GM10248 (cell line): Measurements from ENCODE around the gene IMP3.
"Not testable (repeated sequence)": the region's sequence is repeated elsewhere in the genome, so short reads cannot be mapped to it uniquely, and the experiment has no call there.

Source experiments
- CTCF ChIA-PET: fragments of 300-600 bp; sonication (Branson Sonifier 250); formaldehyde crosslinking; extraction: SDS; loops from one replicate; lab custom pipeline; 2021; ENCODE audit warnings: antibody characterized with exemption; lab: Yijun Ruan, JAX
- POLR2A ChIA-PET: fragments of 350-650 bp; sonication (Branson Sonifier 250); formaldehyde crosslinking; extraction: SDS; loops from one replicate; lab custom pipeline; 2020; ENCODE audit warnings: antibody characterized with exemption; lab: Yijun Ruan, JAX
- DNase-seq: peaks from one replicate; pipeline ENCODE4 v3.0.0; 2012; ENCODE audit errors: extremely low spot score
- TF ChIP-seq, protein P1 (sequence below): IDR thresholded peaks from 2 replicates; pipeline ENCODE4 v1.5.1; 2012; ENCODE audit warnings: mild to moderate bottlenecking, low read depth; ENCODE audit errors: extremely low read depth, missing control alignments, control extremely low read depth

Gene IMP3, protein sequence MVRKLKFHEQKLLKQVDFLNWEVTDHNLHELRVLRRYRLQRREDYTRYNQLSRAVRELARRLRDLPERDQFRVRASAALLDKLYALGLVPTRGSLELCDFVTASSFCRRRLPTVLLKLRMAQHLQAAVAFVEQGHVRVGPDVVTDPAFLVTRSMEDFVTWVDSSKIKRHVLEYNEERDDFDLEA

DNA sequence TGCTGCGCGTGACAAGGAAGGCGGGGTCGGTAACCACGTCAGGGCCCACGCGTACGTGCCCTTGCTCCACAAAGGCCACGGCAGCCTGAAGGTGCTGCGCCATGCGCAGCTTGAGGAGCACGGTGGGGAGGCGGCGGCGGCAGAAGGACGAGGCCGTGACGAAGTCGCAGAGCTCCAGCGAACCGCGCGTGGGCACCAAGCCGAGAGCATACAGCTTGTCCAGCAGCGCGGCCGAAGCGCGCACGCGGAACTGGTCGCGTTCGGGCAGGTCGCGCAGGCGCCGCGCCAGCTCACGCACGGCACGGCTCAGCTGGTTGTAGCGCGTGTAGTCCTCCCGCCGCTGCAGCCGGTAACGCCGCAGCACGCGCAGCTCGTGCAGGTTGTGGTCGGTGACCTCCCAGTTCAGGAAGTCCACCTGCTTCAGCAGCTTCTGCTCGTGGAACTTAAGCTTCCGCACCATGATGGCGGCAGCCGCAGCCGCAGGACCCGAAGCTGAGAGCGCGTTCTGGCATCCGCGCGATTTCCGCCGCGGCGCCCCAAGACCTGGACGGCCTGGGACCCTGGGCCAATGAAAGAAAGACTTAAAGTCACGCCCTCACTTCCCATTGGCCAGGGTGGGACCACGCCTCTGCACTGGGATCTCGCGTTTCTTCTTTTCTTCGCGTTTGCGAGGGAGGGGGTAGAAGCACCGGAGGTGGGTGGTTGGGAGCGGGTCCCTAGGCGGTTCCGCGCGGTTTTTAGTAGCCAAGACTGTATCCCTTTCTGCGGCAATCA is at the start of gene IMP3:
Gene IMP3, minus strand, starts transcription at position 516 of the 774 bp plus-strand sequence. Its CDS starts 56 bp downstream, at position 460.
- TF ChIP-seq, protein P1, sequence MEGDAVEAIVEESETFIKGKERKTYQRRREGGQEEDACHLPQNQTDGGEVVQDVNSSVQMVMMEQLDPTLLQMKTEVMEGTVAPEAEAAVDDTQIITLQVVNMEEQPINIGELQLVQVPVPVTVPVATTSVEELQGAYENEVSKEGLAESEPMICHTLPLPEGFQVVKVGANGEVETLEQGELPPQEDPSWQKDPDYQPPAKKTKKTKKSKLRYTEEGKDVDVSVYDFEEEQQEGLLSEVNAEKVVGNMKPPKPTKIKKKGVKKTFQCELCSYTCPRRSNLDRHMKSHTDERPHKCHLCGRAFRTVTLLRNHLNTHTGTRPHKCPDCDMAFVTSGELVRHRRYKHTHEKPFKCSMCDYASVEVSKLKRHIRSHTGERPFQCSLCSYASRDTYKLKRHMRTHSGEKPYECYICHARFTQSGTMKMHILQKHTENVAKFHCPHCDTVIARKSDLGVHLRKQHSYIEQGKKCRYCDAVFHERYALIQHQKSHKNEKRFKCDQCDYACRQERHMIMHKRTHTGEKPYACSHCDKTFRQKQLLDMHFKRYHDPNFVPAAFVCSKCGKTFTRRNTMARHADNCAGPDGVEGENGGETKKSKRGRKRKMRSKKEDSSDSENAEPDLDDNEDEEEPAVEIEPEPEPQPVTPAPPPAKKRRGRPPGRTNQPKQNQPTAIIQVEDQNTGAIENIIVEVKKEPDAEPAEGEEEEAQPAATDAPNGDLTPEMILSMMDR = no peak
- CTCF ChIA-PET = interaction anchor here (0.7 to 4.1 kb wide), 13 partner anchors 10 to 597 kb away, joined by 3 to 24 read pairs (median 3); partner anchors contain the start of gene SNUPN
- POLR2A ChIA-PET = interaction anchor here (0.5 to 2.5 kb wide), 7 partner anchors 12 to 272 kb away, joined by 3 to 13 read pairs (median 9); partner anchors contain the start of genes MAN2C1, SIN3A and SNUPN
- peak; percentile 97 for DNase-seq

DNA sequence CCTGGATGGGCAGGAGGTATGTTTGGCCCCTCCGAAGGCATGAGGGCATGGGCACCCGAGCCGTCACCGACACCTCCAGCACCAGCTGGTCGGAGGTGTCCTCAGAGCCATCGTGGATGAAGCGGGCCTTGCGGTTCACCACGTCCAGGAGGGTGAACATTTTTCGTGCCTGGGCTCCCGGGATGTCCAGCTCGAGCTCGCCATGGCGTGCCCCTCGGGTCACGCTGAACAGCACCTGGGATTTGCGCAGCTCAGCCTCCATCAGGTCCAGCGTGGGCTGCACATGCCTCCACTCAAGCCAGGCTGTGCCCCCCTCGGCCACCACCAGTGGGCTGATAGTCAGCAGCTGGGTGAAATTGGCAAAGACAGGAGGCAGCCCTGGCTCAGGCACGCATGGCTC is 49.4 kb upstream of the IMP3 start:
- CTCF ChIA-PET, DNase-seq, POLR2A ChIA-PET: not testable (repeated sequence)

DNA sequence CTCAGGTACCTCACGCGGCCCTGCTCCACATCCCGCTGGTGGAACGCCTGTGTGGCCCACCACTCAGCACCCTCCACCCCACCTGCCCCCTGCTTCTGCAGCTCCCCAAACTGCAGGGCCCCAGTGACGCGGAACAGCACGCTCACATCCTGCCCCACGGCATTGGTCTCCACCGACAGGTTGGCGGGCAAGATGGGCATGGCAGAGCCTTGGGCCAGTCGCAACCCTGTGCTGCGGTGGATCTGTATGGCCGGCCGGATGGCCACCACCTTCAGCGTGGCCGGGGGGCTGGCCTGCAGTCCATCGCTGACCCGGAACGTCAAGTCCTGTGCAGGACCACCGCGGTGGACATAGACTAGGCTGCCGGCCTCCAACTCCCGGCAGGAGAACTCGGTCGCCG is 48.8 kb upstream of the IMP3 start:
- no peak for DNase-seq
- POLR2A ChIA-PET = no interaction called here
- TF ChIP-seq, protein P1 = no peak
- CTCF ChIA-PET = interaction anchor here (3.7 kb wide), 1 partner anchor 112 kb away, joined by 44 read pairs; no protein-coding TSS in a partner anchor

DNA sequence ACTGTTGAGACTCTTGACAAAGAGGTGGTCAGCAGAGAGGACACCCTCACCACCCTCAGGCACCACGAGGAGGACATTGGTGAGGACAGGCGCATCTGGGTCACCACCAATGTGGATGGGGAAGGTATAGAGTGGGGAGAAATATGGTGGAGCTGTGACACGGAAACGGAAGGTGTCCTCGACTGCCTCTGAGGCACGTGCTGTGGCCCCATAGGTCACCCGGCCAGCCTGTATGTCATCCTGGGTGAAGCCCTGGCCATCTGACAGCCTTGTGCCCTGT is 48.2 kb upstream of the IMP3 start:
- CTCF ChIA-PET = interaction anchor here (3.7 kb wide), 1 partner anchor 113 kb away, joined by 44 read pairs; no protein-coding TSS in a partner anchor
- TF ChIP-seq, protein P1 = no peak
- POLR2A ChIA-PET = no interaction called here
- DNase-seq = no peak

DNA sequence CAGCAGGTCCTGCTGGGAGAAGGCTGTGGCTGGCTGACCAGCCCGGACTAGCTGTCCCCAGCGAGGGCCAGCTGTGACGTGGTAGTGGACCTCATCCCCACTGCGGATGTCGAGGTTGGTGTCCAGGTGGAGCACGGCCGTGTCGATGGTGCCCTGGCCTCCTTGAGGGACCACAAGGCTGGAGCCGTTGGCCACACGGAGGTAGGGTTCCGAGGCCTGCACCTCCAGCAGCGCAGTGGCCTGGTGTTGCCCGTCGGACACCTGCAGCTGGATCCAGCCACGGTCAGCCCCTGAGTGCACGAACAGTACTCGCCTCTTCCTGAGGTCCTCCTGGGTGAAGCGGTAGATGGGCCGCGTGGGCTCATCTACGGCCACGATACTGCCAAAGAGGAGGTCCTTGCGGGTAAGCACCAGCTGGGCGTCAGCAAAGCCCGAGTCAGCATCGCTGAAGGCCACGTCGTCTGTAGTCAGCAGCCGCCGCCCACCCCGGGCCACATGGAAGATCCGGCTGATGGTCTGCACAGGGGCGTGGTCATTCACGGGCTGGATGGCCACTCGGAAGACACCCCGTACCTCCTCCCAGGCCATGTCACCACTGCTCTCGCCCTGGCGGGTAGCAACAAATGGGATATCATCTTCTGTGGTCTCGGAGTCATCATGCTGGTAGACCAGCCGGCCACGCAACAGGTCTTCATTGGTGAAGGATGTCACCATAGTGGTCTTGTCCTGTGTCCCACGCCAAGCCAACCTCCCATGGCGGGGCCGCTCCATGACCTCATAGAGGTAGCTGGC is 47.7 kb upstream of the IMP3 start:
- TF ChIP-seq, protein P1 = no peak
- ChIA-PET POLR2A (no interaction called here), CTCF (interaction anchor here (0.7 to 5.3 kb wide), 5 partner anchors 17 to 122 kb away, joined by 3 to 44 read pairs (median 10); no protein-coding TSS in a partner anchor)
- DNase-seq = no peak

GRCh38 chr15:75686212-75686642 is 46.2 kb upstream of the IMP3 start:
- CTCF ChIA-PET = interaction anchor here (0.6 to 7.1 kb wide), 29 partner anchors 8 to 453 kb away, joined by 3 to 44 read pairs (median 4); partner anchors contain the start of genes MAN2C1, SNUPN and UBE2Q2
- POLR2A ChIA-PET = not testable (repeated sequence)
- DNase-seq = peak; percentile 76
- TF ChIP-seq, protein P1 = peak; percentile 74
